Erythroblast (primary cell): ENCODE results near the gene COX8A.

Experiments used
- GATA1 ChIP-seq: IDR thresholded peaks from 2 replicates; pipeline ENCODE4 v1.6.1; 2011; ENCODE audit warnings: low read depth, mild to moderate bottlenecking, control low read depth, low read length, moderate library complexity
- POLR2A ChIP-seq: IDR thresholded peaks from 2 replicates; pipeline ENCODE4 v1.6.1; 2011; ENCODE audit warnings: mild to moderate bottlenecking, low read length

DNA sequence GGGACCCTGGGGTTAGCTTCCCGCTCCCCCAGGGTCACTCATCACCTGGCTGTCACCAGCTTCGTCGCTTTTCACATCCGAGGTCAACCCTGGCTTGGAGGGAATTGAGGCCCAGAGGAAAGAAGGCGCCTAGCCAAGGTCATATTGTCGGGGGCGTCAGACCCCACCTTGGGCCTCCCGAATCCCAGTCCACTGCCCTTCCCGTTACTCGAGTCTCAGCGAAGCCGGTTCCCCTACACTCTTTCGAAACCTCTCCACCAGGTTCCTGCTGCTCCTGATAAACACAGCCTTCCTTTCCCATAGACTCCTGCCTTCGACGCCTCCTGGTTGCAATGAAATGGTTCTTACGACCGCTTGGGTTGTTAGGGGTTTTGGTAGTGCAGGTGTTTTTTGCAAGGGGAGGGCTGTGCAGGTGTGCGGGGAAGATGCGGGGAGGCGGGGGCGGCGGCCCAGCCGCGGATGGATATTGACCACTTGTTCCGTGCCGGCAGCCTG lies 35.0 kb upstream of the COX8A start:
- TF ChIP-seq POLR2A, result no peak
- no peak for TF ChIP-seq GATA1
